ENCODE measurements around the gene LRRC74A. TPM values are rescaled to one million over a fixed set of nuclear protein-coding genes. Genes with fewer than 3 reads are reported as not detected.

Gene LRRC74A
- total and polyA plus RNA-seq, 9 of the 15 experiments (the other 6 are each of a cell fraction or from before 2014, with no cell fraction given) = not detected

DNA sequence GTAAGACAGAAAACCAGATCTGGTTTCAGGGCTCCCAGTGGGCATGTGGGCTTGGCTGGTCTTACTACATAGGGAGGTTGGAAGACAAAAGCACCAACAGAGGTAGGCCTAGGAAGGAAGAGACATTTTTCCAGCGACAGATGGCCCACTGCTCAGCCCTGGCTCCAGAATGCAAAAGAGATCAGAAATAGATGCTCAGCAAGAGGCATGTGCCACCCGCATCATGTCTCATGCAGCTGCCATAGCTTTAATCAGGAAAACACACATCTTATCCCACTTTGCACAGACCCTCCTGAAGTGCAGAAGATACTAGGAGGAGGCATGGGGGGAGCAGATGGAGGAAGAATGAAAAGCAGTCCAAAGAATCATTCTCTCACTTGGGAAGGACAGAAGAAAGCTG, 39.6 kb upstream of the LRRC74A start:
- intact Hi-C loops (cut with micrococcal nuclease) = no loop called here
- Histone ChIP-seq H3K4me1 (replicated peaks in 1 of 2; ENCODE audit: control insufficient read depth in 2 of 2, insufficient read depth in 2 of 2, low read length in 2 of 2) (peaks cover 0 to 7% of the 10 kb centered on the region in 2 experiments; a peak in 4 of 5 replicates), H3K4me2 (ENCODE audit: insufficient read depth, low read length) (no peak overlapping the region), H3K9me1 (ENCODE audit: control insufficient read depth, insufficient read depth, low read length) (no peaks in the 10 kb centered on the region), H3K9me3 (replicated peaks; ENCODE audit: control insufficient read depth, insufficient read depth, low read depth, low read length) (no peaks in the 10 kb centered on the region), H4K20me1 (replicated peaks; ENCODE audit: control insufficient read depth, insufficient read depth, low read length) (no peaks in the 10 kb centered on the region), H3K9ac (ENCODE audit: insufficient read depth in 1 of 2, low read depth in 2 of 2, low read length in 2 of 2) (no peak overlapping the region), H2AFZ (ENCODE audit: low read depth, low read length) (no peak overlapping the region), H3K36me3 (ENCODE audit: control insufficient read depth, insufficient read depth, low read length) (peaks cover 44% of the 10 kb centered on the region; the same call in 2 of the 3 replicates), H3K4me3 (no peak overlapping the region), H3K79me2 (ENCODE audit: control insufficient read depth, insufficient read depth, low read length) (no peaks in the 10 kb centered on the region), H3K27me3 (ENCODE audit: control insufficient read depth in 2 of 2, insufficient read depth in 2 of 2, low read length in 2 of 2) (no peaks in the 10 kb centered on the region), H3K27ac (ENCODE audit: extremely low read depth, low read depth, low read length) (no peak overlapping the region)
- ChIA-PET POLR2A (no interaction called here), CTCF (ENCODE audit: low intra/inter-chr PET ratio) (no interaction called here)
- DNase-seq (ENCODE audit: extremely low read depth in 1 of 4, low spot score in 3 of 4) (no peak), FAIRE-seq (no peak), ATAC-seq (no peak)
- BruUV-seq (replicated peaks) = no TSS peak
- WGBS (ENCODE audit: insufficient coverage, low coverage, missing lambda C conversion rate) = 70% methylated on average over 2 of the region's 2 CpGs
- in situ Hi-C loops (cut with MboI) = no loop called here
- TF ChIP-seq KLF16 (IDR thresholded peaks at IDR 0.05) (no peak), RHOXF2B (CRISPR knock-in tag; conservative IDR thresholded peaks at IDR 0.05) (no peak), HMG20B (CRISPR knock-in tag; IDR thresholded peaks at IDR 0.05) (no peak), RBM22 (IDR thresholded peaks at IDR 0.05; ENCODE audit: low read depth, low read length, poor library complexity, severe bottlenecking) (no peak)
- TF ChIP-seq, protein P1, sequence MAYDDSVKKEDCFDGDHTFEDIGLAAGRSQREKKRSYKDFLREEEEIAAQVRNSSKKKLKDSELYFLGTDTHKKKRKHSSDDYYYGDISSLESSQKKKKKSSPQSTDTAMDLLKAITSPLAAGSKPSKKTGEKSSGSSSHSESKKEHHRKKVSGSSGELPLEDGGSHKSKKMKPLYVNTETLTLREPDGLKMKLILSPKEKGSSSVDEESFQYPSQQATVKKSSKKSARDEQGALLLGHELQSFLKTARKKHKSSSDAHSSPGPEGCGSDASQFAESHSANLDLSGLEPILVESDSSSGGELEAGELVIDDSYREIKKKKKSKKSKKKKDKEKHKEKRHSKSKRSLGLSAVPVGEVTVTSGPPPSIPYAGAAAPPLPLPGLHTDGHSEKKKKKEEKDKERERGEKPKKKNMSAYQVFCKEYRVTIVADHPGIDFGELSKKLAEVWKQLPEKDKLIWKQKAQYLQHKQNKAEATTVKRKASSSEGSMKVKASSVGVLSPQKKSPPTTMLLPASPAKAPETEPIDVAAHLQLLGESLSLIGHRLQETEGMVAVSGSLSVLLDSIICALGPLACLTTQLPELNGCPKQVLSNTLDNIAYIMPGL (CRISPR knock-in tag; IDR thresholded peaks at IDR 0.05) = no peak

DNA sequence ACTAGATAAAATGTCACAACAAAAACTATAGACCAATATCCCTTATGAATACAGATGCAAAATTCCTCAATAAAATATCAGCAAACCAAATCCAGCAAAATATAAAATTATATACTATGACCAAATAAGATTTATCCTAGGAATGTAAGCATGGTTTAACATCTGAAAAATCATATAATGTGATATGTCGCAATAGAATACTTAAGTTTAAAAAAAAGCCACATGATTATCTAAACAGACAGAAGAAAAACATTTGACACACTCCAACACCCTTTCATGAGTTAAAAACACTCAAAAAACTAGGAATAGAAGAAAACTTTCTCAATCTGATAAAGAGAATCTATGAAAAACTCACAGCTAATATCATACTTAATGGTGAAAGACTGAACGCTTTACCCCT, 33.8 kb upstream of the LRRC74A start:
- H2AFZ ChIP-seq (ENCODE audit: low read depth, low read length) = no peak overlapping the region
- WGBS (ENCODE audit: insufficient coverage, low coverage, missing lambda C conversion rate) = 88% methylated on average over 2 of the region's 2 CpGs
- H3K9me3 ChIP-seq (replicated peaks; ENCODE audit: control insufficient read depth, insufficient read depth, low read depth, low read length) = no peaks in the 10 kb centered on the region
- H3K27me3 ChIP-seq (ENCODE audit: control insufficient read depth in 2 of 2, insufficient read depth in 2 of 2, low read length in 2 of 2) = no peaks in the 10 kb centered on the region
- H3K4me1 ChIP-seq (replicated peaks in 1 of 2; ENCODE audit: control insufficient read depth in 2 of 2, insufficient read depth in 2 of 2, low read length in 2 of 2) = no peaks in the 10 kb centered on the region
- ATAC-seq (no peak), DNase-seq (ENCODE audit: extremely low read depth in 1 of 4, low spot score in 3 of 4) (no peak), FAIRE-seq (no peak)
- H3K4me3 ChIP-seq = no peak overlapping the region
- no peak overlapping the region for H3K27ac ChIP-seq (ENCODE audit: extremely low read depth, low read depth, low read length)
- no TSS peak for BruUV-seq (replicated peaks)
- H4K20me1 ChIP-seq (replicated peaks; ENCODE audit: control insufficient read depth, insufficient read depth, low read length) = no peaks in the 10 kb centered on the region
- peaks cover 35% of the 10 kb centered on the region; the same call in 1 of the 3 replicates for H3K36me3 ChIP-seq (ENCODE audit: control insufficient read depth, insufficient read depth, low read length)
- H3K79me2 ChIP-seq (ENCODE audit: control insufficient read depth, insufficient read depth, low read length) = no peaks in the 10 kb centered on the region
- no peaks in the 10 kb centered on the region for H3K9me1 ChIP-seq (ENCODE audit: control insufficient read depth, insufficient read depth, low read length)
- intact Hi-C loops (cut with micrococcal nuclease) = no loop called here
- ChIA-PET CTCF (ENCODE audit: low intra/inter-chr PET ratio) (no interaction called here), POLR2A (no interaction called here)
- H3K9ac ChIP-seq (ENCODE audit: insufficient read depth in 1 of 2, low read depth in 2 of 2, low read length in 2 of 2) = no peak overlapping the region
- no peak overlapping the region for H3K4me2 ChIP-seq (ENCODE audit: insufficient read depth, low read length)
- in situ Hi-C loops (cut with MboI) = no loop called here
- TF ChIP-seq ZNF124 (CRISPR knock-in tag; IDR thresholded peaks at IDR 0.05) = no peak
- no peak for TF ChIP-seq CEBPG (CRISPR knock-in tag; IDR thresholded peaks at IDR 0.05)
- peak; percentile 43 to 84 for TF ChIP-seq CEBPG (tag; conservative IDR thresholded peaks at IDR 0.05 in 1 of 2, IDR thresholded peaks at IDR 0.05 in 1 of 2)
- peak; percentile 82 for TF ChIP-seq CEBPB (tag; IDR thresholded peaks at IDR 0.05)
- TF ChIP-seq THRAP3 (IDR thresholded peaks at IDR 0.05; ENCODE audit: borderline replicate concordance) = no peak

All from K562 (cell line).